SK-N-MC (cell line): Measurements from ENCODE around the gene CLN3.

Source experiments
- EZH2 ChIP-seq: fragments of 200-600 bp; sonication (generic); IDR thresholded peaks from one replicate; pipeline ENCODE4 v1.6.1; 2017; ENCODE audit warnings: antibody characterized with exemption
- FOXP2 ChIP-seq: optimal IDR thresholded peaks from 2 replicates; pipeline ENCODE3; 2011; ENCODE audit warnings: mild to moderate bottlenecking, moderate library complexity; ENCODE audit not compliant: insufficient read depth; ENCODE audit errors: extremely low read length, control extremely low read depth
- POLR2AphosphoS5 ChIP-seq: IDR thresholded peaks from 2 replicates; pipeline ENCODE4 v1.6.1; 2012; ENCODE audit warnings: mild to moderate bottlenecking, low read depth, low read length, borderline replicate concordance

DNA sequence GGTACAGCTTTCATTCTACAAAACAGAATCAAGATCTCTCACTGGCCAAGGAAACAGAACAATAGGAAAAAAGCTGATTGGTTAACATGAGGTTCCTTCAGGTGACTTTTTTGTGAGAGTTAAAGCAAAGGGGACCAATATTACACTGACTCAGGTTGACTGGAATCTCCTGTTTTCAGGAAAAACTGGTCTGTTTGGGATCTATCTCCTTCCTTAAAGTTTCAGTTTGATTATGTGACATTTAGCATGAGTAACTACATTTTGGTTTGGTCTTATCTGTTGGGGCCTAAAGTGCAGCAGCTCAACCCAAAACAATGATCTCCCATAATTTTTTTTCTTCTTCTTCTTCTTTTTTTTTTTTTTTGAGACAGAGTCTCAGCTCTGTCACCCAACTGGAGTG lies 37.2 kb upstream of the CLN3 start:
- TF ChIP-seq POLR2AphosphoS5 (no peak), EZH2 (no peak), FOXP2 (no peak)
